Thyroid gland (tissue), 4 donors: ENCODE data around the gene FMN1.

Experiments used
- POLR2A ChIP-seq, 2 donors: fragments of 450-650 bp; IDR thresholded peaks; one replicate each; pipeline ENCODE4 v1.6.1; 2017; ENCODE audit warnings: antibody characterized with exemption in 2 of 2, mild to moderate bottlenecking in 2 of 2, moderate library complexity in 1 of 2
- TF ChIP-seq, protein P1 (sequence below), 6 experiments: fragments of 200-600 bp in 3 of 6; fragments of 450-650 bp in 3 of 6; sonication (generic) in 3 of 6; IDR thresholded peaks; one replicate each; pipeline ENCODE4 v1.5.1; 2016 to 2019; ENCODE audit warnings: antibody characterized with exemption in 6 of 6, mild to moderate bottlenecking in 2 of 6, inconsistent platforms in 1 of 6, moderate library complexity in 1 of 6

DNA sequence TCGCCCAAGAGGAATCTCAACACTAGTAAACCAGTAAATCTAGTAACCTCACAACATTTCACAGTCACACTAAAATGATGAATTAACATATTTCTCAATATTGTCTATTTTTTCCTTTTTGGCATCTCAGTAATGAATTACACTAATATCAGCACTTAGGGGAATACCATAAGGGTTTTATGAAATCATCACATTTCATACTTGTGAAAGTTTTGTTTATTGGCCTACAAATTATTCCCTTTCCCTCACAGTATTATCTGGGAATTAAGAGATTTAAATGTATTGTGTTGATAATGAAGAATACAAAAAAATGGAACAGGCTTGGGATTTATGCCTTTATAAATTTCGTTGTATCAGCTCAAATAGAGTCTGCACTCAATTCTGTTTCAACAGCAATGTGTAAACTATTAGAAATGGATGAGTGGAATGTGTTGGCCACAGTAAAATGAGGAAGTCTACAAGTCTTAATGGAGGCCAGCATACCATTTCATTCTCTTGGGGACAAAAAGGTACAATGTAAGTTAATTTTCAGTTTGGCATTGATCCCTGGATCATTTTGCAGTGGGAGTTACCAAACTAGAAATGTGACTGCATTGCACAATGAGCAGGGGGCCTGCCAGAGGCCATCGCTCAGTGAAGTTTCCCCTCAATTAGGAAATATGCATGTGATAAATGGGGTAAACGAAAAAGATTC lies 195.4 kb downstream of the FMN1 start:
- TF ChIP-seq, protein P1, sequence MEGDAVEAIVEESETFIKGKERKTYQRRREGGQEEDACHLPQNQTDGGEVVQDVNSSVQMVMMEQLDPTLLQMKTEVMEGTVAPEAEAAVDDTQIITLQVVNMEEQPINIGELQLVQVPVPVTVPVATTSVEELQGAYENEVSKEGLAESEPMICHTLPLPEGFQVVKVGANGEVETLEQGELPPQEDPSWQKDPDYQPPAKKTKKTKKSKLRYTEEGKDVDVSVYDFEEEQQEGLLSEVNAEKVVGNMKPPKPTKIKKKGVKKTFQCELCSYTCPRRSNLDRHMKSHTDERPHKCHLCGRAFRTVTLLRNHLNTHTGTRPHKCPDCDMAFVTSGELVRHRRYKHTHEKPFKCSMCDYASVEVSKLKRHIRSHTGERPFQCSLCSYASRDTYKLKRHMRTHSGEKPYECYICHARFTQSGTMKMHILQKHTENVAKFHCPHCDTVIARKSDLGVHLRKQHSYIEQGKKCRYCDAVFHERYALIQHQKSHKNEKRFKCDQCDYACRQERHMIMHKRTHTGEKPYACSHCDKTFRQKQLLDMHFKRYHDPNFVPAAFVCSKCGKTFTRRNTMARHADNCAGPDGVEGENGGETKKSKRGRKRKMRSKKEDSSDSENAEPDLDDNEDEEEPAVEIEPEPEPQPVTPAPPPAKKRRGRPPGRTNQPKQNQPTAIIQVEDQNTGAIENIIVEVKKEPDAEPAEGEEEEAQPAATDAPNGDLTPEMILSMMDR (IDR thresholded peaks at IDR 0.05), result no peak
- no peak for TF ChIP-seq POLR2A (IDR thresholded peaks at IDR 0.05)
